Prostate gland (tissue), 2 donors: ENCODE data around the gene NF2.

Experiments
- CTCF ChIP-seq, 4 experiments: fragments of 200-600 bp in 2 of 4; fragments of 450-650 bp in 2 of 4; sonication (generic) in 2 of 4; IDR thresholded peaks; 1 replicate in 3 of 4; 2 replicates in 1 of 4; pipeline ENCODE4 v1.5.1; 2016 to 2019; ENCODE audit warnings: antibody characterized with exemption in 4 of 4, mild to moderate bottlenecking in 2 of 4, moderate library complexity in 2 of 4
- POLR2A ChIP-seq: fragments of 450-650 bp; IDR thresholded peaks from one replicate; pipeline ENCODE4 v1.6.1; 2016; ENCODE audit warnings: antibody characterized with exemption, mild to moderate bottlenecking
- POLR2AphosphoS5 ChIP-seq: sonication (generic); formaldehyde crosslinking; IDR thresholded peaks from one replicate; pipeline ENCODE4 v1.6.1; 2017; ENCODE audit warnings: antibody characterized with exemption

- no peak for TF ChIP-seq CTCF (IDR thresholded peaks at IDR 0.05)
- no peak for TF ChIP-seq POLR2A
- no peak for TF ChIP-seq POLR2AphosphoS5
Measured at GRCh38 chr22:29715705-29716104, 112.3 kb downstream of the NF2 start.
